Measurements from ENCODE around the gene GPD2.

DNA sequence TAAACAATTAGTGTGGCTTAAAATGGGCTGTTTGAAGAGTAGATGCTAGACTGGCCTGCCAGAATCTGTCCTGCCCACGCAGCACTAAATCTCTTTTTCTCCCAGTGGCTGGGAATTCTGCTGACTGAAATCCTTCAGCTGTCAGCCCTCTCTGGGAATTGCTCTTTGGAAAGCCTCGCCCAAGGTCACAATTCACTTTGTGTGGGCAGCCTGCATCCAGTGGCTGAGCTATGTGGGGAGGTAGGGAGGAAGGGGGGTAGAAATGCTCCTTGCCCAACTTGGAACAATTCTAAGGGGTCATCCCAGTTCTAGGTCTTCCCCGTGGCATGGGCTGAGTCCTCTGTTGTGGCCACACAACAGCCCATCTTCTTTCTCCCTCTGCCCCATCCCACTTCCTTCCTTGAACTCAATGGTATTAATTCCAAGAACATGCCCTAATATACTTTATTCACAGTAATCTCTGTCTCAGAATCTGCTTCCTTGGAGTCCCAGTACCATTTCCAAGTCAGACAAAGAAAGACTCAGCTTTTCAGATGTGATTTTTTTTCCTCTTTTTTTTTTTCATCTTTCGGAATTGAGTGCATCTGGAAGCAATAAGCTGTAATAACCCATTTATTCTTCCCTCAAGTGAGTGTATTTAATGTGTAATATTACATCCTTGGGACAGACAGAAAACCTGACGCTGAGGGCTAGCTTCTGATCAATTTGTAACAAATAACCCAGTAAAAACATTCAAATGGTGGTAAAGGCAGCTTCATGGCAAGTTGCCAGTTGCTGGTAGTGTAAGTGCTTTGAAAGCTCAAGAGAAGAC lies 189.4 kb downstream of the GPD2 start:
- TF ChIP-seq, protein P1, sequence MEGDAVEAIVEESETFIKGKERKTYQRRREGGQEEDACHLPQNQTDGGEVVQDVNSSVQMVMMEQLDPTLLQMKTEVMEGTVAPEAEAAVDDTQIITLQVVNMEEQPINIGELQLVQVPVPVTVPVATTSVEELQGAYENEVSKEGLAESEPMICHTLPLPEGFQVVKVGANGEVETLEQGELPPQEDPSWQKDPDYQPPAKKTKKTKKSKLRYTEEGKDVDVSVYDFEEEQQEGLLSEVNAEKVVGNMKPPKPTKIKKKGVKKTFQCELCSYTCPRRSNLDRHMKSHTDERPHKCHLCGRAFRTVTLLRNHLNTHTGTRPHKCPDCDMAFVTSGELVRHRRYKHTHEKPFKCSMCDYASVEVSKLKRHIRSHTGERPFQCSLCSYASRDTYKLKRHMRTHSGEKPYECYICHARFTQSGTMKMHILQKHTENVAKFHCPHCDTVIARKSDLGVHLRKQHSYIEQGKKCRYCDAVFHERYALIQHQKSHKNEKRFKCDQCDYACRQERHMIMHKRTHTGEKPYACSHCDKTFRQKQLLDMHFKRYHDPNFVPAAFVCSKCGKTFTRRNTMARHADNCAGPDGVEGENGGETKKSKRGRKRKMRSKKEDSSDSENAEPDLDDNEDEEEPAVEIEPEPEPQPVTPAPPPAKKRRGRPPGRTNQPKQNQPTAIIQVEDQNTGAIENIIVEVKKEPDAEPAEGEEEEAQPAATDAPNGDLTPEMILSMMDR (IDR thresholded peaks at IDR 0.05) = no peak
- TF ChIP-seq, protein P2, sequence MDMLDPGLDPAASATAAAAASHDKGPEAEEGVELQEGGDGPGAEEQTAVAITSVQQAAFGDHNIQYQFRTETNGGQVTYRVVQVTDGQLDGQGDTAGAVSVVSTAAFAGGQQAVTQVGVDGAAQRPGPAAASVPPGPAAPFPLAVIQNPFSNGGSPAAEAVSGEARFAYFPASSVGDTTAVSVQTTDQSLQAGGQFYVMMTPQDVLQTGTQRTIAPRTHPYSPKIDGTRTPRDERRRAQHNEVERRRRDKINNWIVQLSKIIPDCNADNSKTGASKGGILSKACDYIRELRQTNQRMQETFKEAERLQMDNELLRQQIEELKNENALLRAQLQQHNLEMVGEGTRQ (CRISPR knock-in tag; IDR thresholded peaks at IDR 0.05) = no peak
- TF ChIP-seq, protein P3, sequence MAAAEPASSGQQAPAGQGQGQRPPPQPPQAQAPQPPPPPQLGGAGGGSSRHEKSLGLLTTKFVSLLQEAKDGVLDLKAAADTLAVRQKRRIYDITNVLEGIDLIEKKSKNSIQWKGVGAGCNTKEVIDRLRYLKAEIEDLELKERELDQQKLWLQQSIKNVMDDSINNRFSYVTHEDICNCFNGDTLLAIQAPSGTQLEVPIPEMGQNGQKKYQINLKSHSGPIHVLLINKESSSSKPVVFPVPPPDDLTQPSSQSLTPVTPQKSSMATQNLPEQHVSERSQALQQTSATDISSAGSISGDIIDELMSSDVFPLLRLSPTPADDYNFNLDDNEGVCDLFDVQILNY (CRISPR knock-in tag; IDR thresholded peaks at IDR 0.05) = no peak
- TF ChIP-seq IRF2 (CRISPR knock-in tag; IDR thresholded peaks at IDR 0.05; ENCODE audit: borderline replicate concordance, low read depth) = no peak
- TF ChIP-seq, protein P4, sequence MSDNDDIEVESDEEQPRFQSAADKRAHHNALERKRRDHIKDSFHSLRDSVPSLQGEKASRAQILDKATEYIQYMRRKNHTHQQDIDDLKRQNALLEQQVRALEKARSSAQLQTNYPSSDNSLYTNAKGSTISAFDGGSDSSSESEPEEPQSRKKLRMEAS (CRISPR knock-in tag; IDR thresholded peaks at IDR 0.05) = no peak
- no peak for TF ChIP-seq SMAD4 (CRISPR knock-in tag; IDR thresholded peaks at IDR 0.05)
- no peak for TF ChIP-seq PRRX2 (CRISPR knock-in tag; IDR thresholded peaks at IDR 0.05)
- TF ChIP-seq, protein P5, sequence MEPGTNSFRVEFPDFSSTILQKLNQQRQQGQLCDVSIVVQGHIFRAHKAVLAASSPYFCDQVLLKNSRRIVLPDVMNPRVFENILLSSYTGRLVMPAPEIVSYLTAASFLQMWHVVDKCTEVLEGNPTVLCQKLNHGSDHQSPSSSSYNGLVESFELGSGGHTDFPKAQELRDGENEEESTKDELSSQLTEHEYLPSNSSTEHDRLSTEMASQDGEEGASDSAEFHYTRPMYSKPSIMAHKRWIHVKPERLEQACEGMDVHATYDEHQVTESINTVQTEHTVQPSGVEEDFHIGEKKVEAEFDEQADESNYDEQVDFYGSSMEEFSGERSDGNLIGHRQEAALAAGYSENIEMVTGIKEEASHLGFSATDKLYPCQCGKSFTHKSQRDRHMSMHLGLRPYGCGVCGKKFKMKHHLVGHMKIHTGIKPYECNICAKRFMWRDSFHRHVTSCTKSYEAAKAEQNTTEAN (CRISPR knock-in tag; IDR thresholded peaks at IDR 0.05) = no peak
- TF ChIP-seq, protein P6, sequence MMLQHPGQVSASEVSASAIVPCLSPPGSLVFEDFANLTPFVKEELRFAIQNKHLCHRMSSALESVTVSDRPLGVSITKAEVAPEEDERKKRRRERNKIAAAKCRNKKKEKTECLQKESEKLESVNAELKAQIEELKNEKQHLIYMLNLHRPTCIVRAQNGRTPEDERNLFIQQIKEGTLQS (CRISPR knock-in tag; conservative IDR thresholded peaks at IDR 0.05) = no peak
- no peak for TF ChIP-seq HMGA2 (CRISPR knock-in tag; IDR thresholded peaks at IDR 0.05)
- TF ChIP-seq, protein P7, sequence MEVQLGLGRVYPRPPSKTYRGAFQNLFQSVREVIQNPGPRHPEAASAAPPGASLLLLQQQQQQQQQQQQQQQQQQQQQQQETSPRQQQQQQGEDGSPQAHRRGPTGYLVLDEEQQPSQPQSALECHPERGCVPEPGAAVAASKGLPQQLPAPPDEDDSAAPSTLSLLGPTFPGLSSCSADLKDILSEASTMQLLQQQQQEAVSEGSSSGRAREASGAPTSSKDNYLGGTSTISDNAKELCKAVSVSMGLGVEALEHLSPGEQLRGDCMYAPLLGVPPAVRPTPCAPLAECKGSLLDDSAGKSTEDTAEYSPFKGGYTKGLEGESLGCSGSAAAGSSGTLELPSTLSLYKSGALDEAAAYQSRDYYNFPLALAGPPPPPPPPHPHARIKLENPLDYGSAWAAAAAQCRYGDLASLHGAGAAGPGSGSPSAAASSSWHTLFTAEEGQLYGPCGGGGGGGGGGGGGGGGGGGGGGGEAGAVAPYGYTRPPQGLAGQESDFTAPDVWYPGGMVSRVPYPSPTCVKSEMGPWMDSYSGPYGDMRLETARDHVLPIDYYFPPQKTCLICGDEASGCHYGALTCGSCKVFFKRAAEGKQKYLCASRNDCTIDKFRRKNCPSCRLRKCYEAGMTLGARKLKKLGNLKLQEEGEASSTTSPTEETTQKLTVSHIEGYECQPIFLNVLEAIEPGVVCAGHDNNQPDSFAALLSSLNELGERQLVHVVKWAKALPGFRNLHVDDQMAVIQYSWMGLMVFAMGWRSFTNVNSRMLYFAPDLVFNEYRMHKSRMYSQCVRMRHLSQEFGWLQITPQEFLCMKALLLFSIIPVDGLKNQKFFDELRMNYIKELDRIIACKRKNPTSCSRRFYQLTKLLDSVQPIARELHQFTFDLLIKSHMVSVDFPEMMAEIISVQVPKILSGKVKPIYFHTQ (CRISPR knock-in tag; IDR thresholded peaks at IDR 0.05) = no peak
- TF ChIP-seq JUN (CRISPR knock-in tag; IDR thresholded peaks at IDR 0.05) = no peak
- TF ChIP-seq TEAD4 (CRISPR knock-in tag; IDR thresholded peaks at IDR 0.05) = no peak
- TF ChIP-seq NFYB (CRISPR knock-in tag; conservative IDR thresholded peaks at IDR 0.05; ENCODE audit: low read depth) = no peak
